ENCODE data around the gene TMEM115.

GRCh38 chr3:50347187-50347813 is 12.0 kb downstream of the TMEM115 start:
- TF ChIP-seq ZNF274 (IDR thresholded peaks at IDR 0.05; ENCODE audit: insufficient read depth, insufficient read length) (no peak), CTCF (IDR thresholded peaks at IDR 0.05 in 2 of 3, conservative IDR thresholded peaks at IDR 0.05 in 1 of 3; ENCODE audit: control insufficient read depth in 2 of 3, extremely low read depth in 1 of 3, insufficient read depth in 1 of 3, low read depth in 3 of 3, low read length in 3 of 3) (peak; percentile 57 to 69 (median 61)), TAF1 (IDR thresholded peaks at IDR 0.05; ENCODE audit: borderline replicate concordance, low read depth, low read length) (no peak), RELA (IDR thresholded peaks at IDR 0.05; ENCODE audit: borderline replicate concordance, partially characterized antibody) (no peak), MYB (IDR thresholded peaks at IDR 0.05; ENCODE audit: borderline replicate concordance, low read depth, low read length) (no peak), BRCA1 (IDR thresholded peaks at IDR 0.05; ENCODE audit: low read depth, low read length) (no peak)
